A673 (cell line): ENCODE measurements around the gene PNPLA3. TPM values are rescaled to one million over a fixed set of nuclear protein-coding genes. Genes with fewer than 3 reads are reported as not detected.

ENCODE experiments used
- BruUV-seq: library from RNA; stranded (reverse); fragments of 400-500 nt; replicated peaks from 2 replicates; lab custom pipeline; 2021; lab: Mats Ljungman, UMichigan
- CTCF ChIA-PET: fragments of 300-600 bp; sonication (Branson Sonifier 250); formaldehyde crosslinking; loops from one replicate; lab custom pipeline; 2022; ENCODE audit warnings: antibody characterized with exemption; lab: Charles Lee
- POLR2A ChIA-PET: fragments of 300-600 bp; sonication (Branson Sonifier 250); formaldehyde crosslinking; loops from one replicate; lab custom pipeline; 2022; ENCODE audit warnings: antibody characterized with exemption; ENCODE audit not compliant: low non-redundant PET; lab: Charles Lee
- DNase-seq: peaks from one replicate; pipeline ENCODE4 v3.0.0-alpha.2; 2015; ENCODE audit warnings: low spot score
- H3K27ac ChIP-seq: fragments of 200-600 bp; sonication (generic); 2 replicates; pipeline ENCODE4 v1.5.1; 2016; ENCODE audit warnings: mixed run types, low read depth, mild to moderate bottlenecking, mixed read lengths, antibody characterized with exemption, low read length; ENCODE audit not compliant: poor library complexity, severe bottlenecking
- H3K27me3 ChIP-seq: fragments of 200-600 bp; sonication (generic); replicated peaks from 2 replicates; pipeline ENCODE4 v1.6.1; 2017; ENCODE audit warnings: mixed run types, low read depth, mild to moderate bottlenecking, mixed read lengths, antibody characterized with exemption, low read length; ENCODE audit not compliant: insufficient read depth, poor library complexity
- H3K36me3 ChIP-seq: fragments of 200-600 bp; sonication (generic); 2 replicates; pipeline ENCODE4 v1.6.1; 2016; ENCODE audit warnings: mixed run types, mild to moderate bottlenecking, mixed read lengths, antibody characterized with exemption, low read length; ENCODE audit not compliant: insufficient read depth, poor library complexity, severe bottlenecking
- H3K4me1 ChIP-seq: fragments of 200-600 bp; sonication (generic); 2 replicates; pipeline ENCODE4 v1.6.1; 2017; ENCODE audit warnings: mixed run types, mild to moderate bottlenecking, mixed read lengths, antibody characterized with exemption, low read length; ENCODE audit not compliant: insufficient read depth, poor library complexity, severe bottlenecking
- H3K4me3 ChIP-seq: fragments of 200-600 bp; sonication (generic); 2 replicates; pipeline ENCODE4 v1.5.1; 2016; ENCODE audit warnings: low read depth, mixed run types, mild to moderate bottlenecking, mixed read lengths, low read length; ENCODE audit not compliant: poor library complexity, severe bottlenecking
- H3K9me3 ChIP-seq: fragments of 200-600 bp; sonication (generic); 2 replicates; pipeline ENCODE4 v1.6.1; 2016; ENCODE audit warnings: mixed run types, low read depth, mild to moderate bottlenecking, mixed read lengths, antibody characterized with exemption, low read length; ENCODE audit not compliant: poor library complexity, severe bottlenecking
- EZH2 ChIP-seq: fragments of 200-600 bp; sonication (generic); IDR thresholded peaks from 2 replicates; pipeline ENCODE4 v1.6.1; 2017; ENCODE audit warnings: borderline replicate concordance, low read depth, mild to moderate bottlenecking, mixed read lengths, antibody characterized with exemption, low read length; ENCODE audit not compliant: poor library complexity, severe bottlenecking
- intact Hi-C: fragments of 100-400 bp; cut with micrococcal nuclease; formaldehyde crosslinking; loops from one replicate; pipeline ENCODE4 v1.10.0; 2022; ENCODE audit not compliant: unreplicated experiment
- total RNA-seq: library from RNA; stranded (reverse); gene quantifications from 2 replicates; pipeline ENCODE4 v1.2.3, GENCODE V29; 2021
- TF ChIP-seq, protein P1 (sequence below): fragments of 300-800, 200-600 bp; sonication (generic); conservative IDR thresholded peaks from 2 replicates; pipeline ENCODE4 v1.5.1; 2017; ENCODE audit warnings: low read depth, mild to moderate bottlenecking, antibody characterized with exemption, low read length, moderate library complexity, mixed read lengths

The PNPLA3 gene
- total RNA-seq, 1 experiment from 2014 or later, result 11.8 TPM

DNA sequence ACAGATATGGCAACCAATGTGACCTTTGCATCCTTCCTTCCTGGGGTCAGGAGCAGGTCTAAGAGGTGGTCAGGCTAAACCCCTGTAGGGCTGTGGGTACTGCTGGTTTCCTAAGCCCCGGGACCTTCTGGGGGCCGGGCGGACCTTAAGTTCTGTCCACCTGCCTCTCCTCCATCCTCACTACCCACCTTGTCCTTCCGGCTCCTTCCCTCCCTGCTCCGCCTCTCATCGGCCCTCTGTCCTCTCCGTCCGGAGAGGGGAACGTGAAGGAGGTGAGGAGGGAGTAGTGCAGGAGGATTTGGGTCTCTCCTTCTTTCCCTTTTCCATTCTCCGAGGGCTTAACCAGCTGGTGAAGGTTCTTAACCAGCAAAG, 72.2 kb downstream of the PNPLA3 start:
- intact Hi-C loops, result loop anchor here (5.0 to 10.0 kb wide), 2 partner anchors 87 to 359 kb away; no protein-coding TSS in a partner anchor

DNA sequence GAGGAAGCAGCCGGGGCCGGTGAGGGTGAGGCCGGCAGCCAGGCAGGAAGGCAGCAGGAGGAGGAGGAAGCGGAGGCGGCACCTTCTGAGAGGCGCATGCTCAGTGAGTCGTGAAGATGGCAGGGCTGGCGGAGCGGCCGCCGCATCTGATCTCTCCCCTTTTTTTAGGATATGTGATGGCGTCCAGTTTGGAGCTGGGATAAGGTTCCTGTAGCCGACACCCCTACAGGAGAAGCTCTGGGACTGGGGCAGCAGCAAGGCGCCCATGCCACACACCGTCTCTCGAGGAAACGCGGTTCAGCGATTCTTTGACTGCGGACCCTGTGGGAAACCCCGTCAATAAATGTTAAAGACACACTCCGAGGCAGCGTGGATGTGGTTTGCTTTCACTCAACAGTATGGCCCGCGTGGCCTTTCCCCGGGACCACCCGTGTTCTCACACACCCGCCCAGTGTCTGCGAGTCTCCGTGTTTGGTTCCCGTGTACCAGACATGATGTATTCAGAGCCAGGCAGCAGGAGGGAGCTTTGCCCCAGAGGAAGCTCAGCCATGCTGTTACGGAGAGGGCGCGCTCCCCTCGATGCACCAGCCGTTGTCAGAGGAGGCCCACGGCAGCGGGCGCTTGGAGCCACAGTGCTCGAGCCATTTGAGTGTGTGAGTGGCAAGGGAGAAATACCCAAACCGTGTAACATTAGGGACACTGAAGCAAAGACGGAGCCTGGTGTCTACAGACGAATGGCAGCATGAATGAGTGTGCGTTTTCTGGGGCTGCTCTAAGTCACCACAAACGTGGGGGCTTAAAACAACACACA, 72.8 kb downstream of the PNPLA3 start:
- H3K36me3 ChIP-seq, result peaks cover 47% of the 10 kb centered on the region
- CTCF ChIA-PET, result no interaction called here

More for the DNA sequence above, 72.2 kb downstream of the PNPLA3 start:
- Histone ChIP-seq H3K27me3 (no peaks in the 10 kb centered on the region), H3K36me3 (peaks cover 48% of the 10 kb centered on the region), H3K4me1 (peaks cover 3% of the 10 kb centered on the region), H3K4me3 (no peak overlapping the region), H3K27ac (no peak overlapping the region), H3K9me3 (no peaks in the 10 kb centered on the region)
- no TSS peak for BruUV-seq
- DNase-seq, result no peak
- POLR2A ChIA-PET, result no interaction called here
- CTCF ChIA-PET, result no interaction called here
- TF ChIP-seq, protein P1, sequence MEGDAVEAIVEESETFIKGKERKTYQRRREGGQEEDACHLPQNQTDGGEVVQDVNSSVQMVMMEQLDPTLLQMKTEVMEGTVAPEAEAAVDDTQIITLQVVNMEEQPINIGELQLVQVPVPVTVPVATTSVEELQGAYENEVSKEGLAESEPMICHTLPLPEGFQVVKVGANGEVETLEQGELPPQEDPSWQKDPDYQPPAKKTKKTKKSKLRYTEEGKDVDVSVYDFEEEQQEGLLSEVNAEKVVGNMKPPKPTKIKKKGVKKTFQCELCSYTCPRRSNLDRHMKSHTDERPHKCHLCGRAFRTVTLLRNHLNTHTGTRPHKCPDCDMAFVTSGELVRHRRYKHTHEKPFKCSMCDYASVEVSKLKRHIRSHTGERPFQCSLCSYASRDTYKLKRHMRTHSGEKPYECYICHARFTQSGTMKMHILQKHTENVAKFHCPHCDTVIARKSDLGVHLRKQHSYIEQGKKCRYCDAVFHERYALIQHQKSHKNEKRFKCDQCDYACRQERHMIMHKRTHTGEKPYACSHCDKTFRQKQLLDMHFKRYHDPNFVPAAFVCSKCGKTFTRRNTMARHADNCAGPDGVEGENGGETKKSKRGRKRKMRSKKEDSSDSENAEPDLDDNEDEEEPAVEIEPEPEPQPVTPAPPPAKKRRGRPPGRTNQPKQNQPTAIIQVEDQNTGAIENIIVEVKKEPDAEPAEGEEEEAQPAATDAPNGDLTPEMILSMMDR, result no peak
- no peak for TF ChIP-seq EZH2

DNA sequence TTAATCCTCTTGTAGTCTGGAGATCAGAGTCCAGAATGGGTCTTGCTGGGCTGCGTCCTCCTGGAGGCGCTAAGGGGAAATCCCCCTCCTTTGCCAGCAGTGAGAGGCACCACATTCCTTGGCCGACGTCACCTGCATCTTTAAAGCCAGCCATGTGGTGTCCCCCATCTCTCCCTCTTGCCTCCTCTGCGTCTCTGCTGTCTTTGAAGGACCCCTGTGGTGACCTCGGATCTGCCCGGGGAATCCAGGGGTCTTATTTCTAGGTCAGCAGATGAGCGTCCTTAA, 73.3 kb downstream of the PNPLA3 start:
- POLR2A ChIA-PET, result no interaction called here
- Histone ChIP-seq H3K4me1 (peaks cover 3% of the 10 kb centered on the region), H3K9me3 (no peaks in the 10 kb centered on the region), H3K27me3 (no peaks in the 10 kb centered on the region), H3K36me3 (peaks cover 41% of the 10 kb centered on the region), H3K4me3 (no peak overlapping the region), H3K27ac (no peak overlapping the region)
- DNase-seq, result no peak
- no peak for TF ChIP-seq EZH2
- TF ChIP-seq, protein P1, result no peak
- no TSS peak for BruUV-seq
- CTCF ChIA-PET, result no interaction called here
- intact Hi-C loops, result loop anchor here (5.0 to 10.0 kb wide), 2 partner anchors 85 to 358 kb away; no protein-coding TSS in a partner anchor

More for the DNA sequence above, 72.8 kb downstream of the PNPLA3 start:
- TF ChIP-seq, protein P1, result no peak
- TF ChIP-seq EZH2, result no peak
- Histone ChIP-seq H3K27me3 (no peaks in the 10 kb centered on the region), H3K9me3 (no peaks in the 10 kb centered on the region), H3K27ac (no peak overlapping the region), H3K4me1 (peaks cover 3% of the 10 kb centered on the region), H3K4me3 (no peak overlapping the region)
- intact Hi-C loops, result loop anchor here (5.0 to 10.0 kb wide), 2 partner anchors 86 to 358 kb away; no protein-coding TSS in a partner anchor
- POLR2A ChIA-PET, result no interaction called here
- no TSS peak for BruUV-seq
- no peak for DNase-seq

Other genes with a start within 250 kb of the PNPLA3 start
- 0.41 and 0.59 TPM in 2 replicates for gene EFCAB6, start 111.5 kb upstream of the PNPLA3 start, total RNA-seq
- gene SULT4A1, start 61.3 kb upstream of the PNPLA3 start, total RNA-seq, result 0.15 and 0.33 TPM in 2 replicates
- not detected in 2 replicates for gene PNPLA5, start 31.8 kb upstream of the PNPLA3 start, total RNA-seq
- 63.1 and 67.2 TPM in 2 replicates for gene SAMM50, start 31.6 kb downstream of the PNPLA3 start, total RNA-seq
- gene PARVB, start 100.5 kb downstream of the PNPLA3 start, total RNA-seq, result 18.3 and 18.4 TPM in 2 replicates